HepG2 (cell line): ENCODE data around the gene CDC14A. TPM values are rescaled to one million over a fixed set of nuclear protein-coding genes. Genes with fewer than 3 reads are reported as not detected.

Experiments
- ATAC-seq: fragments of 200-7000 bp; cut with Tn5 transposase; 3 replicates; pipeline ENCODE4 v1.9.1; 2020; ENCODE audit warnings: mild to moderate bottlenecking, moderate library complexity
- BruUV-seq: library from RNA; stranded (reverse); fragments of 400-500 nt; replicated peaks from 2 replicates; lab custom pipeline; 2021; lab: Mats Ljungman, UMichigan
- CTCF ChIA-PET: fragments of 300-600 bp; formaldehyde crosslinking; extraction: SDS; loops from one replicate; lab custom pipeline; 2021; ENCODE audit warnings: low total read pairs, inconsistent platforms, low intra/inter-chr PET ratio; lab: Yijun Ruan, JAX
- POLR2A ChIA-PET: fragments of 350-600 bp; sonication (Branson Sonifier 250); formaldehyde crosslinking; loops from one replicate; lab custom pipeline; 2020; ENCODE audit warnings: antibody characterized with exemption, inconsistent platforms; lab: Yijun Ruan, JAX
- DNase-seq: peaks from one replicate; pipeline ENCODE4 v3.0.0-alpha.2; 2015; ENCODE audit warnings: low spot score
- FAIRE-seq: peaks from 3 replicates; lab custom pipeline; 2011; peaks lifted over from hg19 to GRCh38; lab: Jason Lieb, UNC
- H2AFZ ChIP-seq: one replicate; pipeline ENCODE4 v1.6.1; 2011; ENCODE audit warnings: low read length, inconsistent platforms
- H3K27ac ChIP-seq: fragments of 300-600 bp; 3 replicates; pipeline ENCODE4 v1.8.0; 2011; ENCODE audit warnings: mixed run types, mild to moderate bottlenecking, mixed read lengths, low read length, inconsistent platforms; ENCODE audit not compliant: insufficient read depth; ENCODE audit errors: extremely low read length
- H3K27me3 ChIP-seq, 2 experiments: fragments of 200-600 bp in 1 of 2; 2 replicates in 1 of 2; 3 replicates in 1 of 2; pipeline versions ENCODE4 v1.6.0 to v1.8.0; 2011; ENCODE audit warnings: low read length in 2 of 2, mild to moderate bottlenecking in 2 of 2, moderate library complexity in 2 of 2, inconsistent platforms in 1 of 2; ENCODE audit not compliant: insufficient read depth in 2 of 2, control insufficient read depth in 1 of 2
- H3K36me3 ChIP-seq, 2 experiments: fragments of 200-600 bp in 1 of 2; replicated peaks in 1 of 2; 2 replicates in 1 of 2; 3 replicates in 1 of 2; pipeline versions ENCODE4 v1.5.1 to v1.8.0; 2011; ENCODE audit warnings: low read length in 2 of 2, inconsistent platforms in 1 of 2; ENCODE audit not compliant: insufficient read depth in 2 of 2, control insufficient read depth in 1 of 2
- H3K4me1 ChIP-seq: 2 replicates; pipeline ENCODE4 v1.5.1; 2012; ENCODE audit warnings: low read length, inconsistent platforms; ENCODE audit not compliant: insufficient read depth
- H3K4me2 ChIP-seq: 2 replicates; pipeline ENCODE4 v1.6.0; 2011; ENCODE audit warnings: low read depth, low read length, inconsistent platforms
- H3K4me3 ChIP-seq, 3 experiments: fragments of 200-600 bp in 1 of 3; sonication (generic), shearing (Covaris generic) in 1 of 3; replicated peaks in 1 of 3; 2 replicates each; pipeline ENCODE4 v1.5.1; 2011 to 2016; ENCODE audit warnings: low read length in 3 of 3, inconsistent platforms in 2 of 3, low read depth in 2 of 3, mild to moderate bottlenecking in 2 of 3, control low read depth in 1 of 3, mixed read lengths in 1 of 3; ENCODE audit not compliant: insufficient read depth in 1 of 3
- H3K79me2 ChIP-seq: one replicate; pipeline ENCODE4 v1.6.1; 2011; ENCODE audit warnings: low read length, inconsistent platforms; ENCODE audit not compliant: insufficient read depth
- H3K9ac ChIP-seq: 2 replicates; pipeline ENCODE4 v1.6.0; 2011; ENCODE audit warnings: mild to moderate bottlenecking, low read depth, low read length, inconsistent platforms; ENCODE audit not compliant: insufficient read depth
- H3K9me3 ChIP-seq: 2 replicates; pipeline ENCODE4 v1.5.1; 2012; ENCODE audit warnings: mild to moderate bottlenecking, low read length
- H4K20me1 ChIP-seq: 2 replicates; pipeline ENCODE4 v1.6.0; 2011; ENCODE audit warnings: inconsistent platforms, mild to moderate bottlenecking, low read length, moderate library complexity; ENCODE audit not compliant: insufficient read depth
- ATF1 ChIP-seq: IDR thresholded peaks from 2 replicates; pipeline ENCODE4 v1.6.1; 2016; ENCODE audit warnings: mild to moderate bottlenecking, control low read depth
- CCAR2 ChIP-seq: fragments of 200-400 bp; formaldehyde crosslinking; optimal IDR thresholded peaks from 2 replicates; pipeline ENCODE3; 2018; ENCODE audit warnings: low read depth, mild to moderate bottlenecking, low read length, moderate library complexity
- ELF4 ChIP-seq: sonication (generic); formaldehyde crosslinking; IDR thresholded peaks from 2 replicates; pipeline ENCODE4 v1.5.0; 2020; ENCODE audit warnings: missing genetic modification reagents, mild to moderate bottlenecking, moderate library complexity, borderline replicate concordance
- HOXA3 ChIP-seq: sonication (generic); formaldehyde crosslinking; IDR thresholded peaks from 2 replicates; pipeline ENCODE4 v1.5.0; 2020; ENCODE audit warnings: missing genetic modification reagents
- JUNB ChIP-seq: sonication (generic); formaldehyde crosslinking; IDR thresholded peaks from 2 replicates; pipeline ENCODE4 v1.8.0; 2022; ENCODE audit warnings: missing genetic modification reagents, mild to moderate bottlenecking, borderline replicate concordance
- KDM1A ChIP-seq: IDR thresholded peaks from 2 replicates; pipeline ENCODE4 v1.6.1; 2016; ENCODE audit warnings: missing compliant biosample characterization
- MXD4 ChIP-seq: IDR thresholded peaks from 2 replicates; pipeline ENCODE4 v1.6.1; 2016; ENCODE audit warnings: mild to moderate bottlenecking, missing biosample characterization, missing genetic modification reagents
- NFKB2 ChIP-seq: sonication (generic); formaldehyde crosslinking; IDR thresholded peaks from 2 replicates; pipeline ENCODE4 v1.4.0; 2020; ENCODE audit warnings: missing genetic modification reagents, borderline replicate concordance
- NKX3-1 ChIP-seq: sonication (generic); formaldehyde crosslinking; IDR thresholded peaks from 2 replicates; pipeline ENCODE4 v1.5.0; 2020; ENCODE audit warnings: missing genetic modification reagents
- SAP130 ChIP-seq: IDR thresholded peaks from 2 replicates; pipeline ENCODE4 v1.6.1; 2016; ENCODE audit warnings: low read depth
- SIN3A ChIP-seq: IDR thresholded peaks from 2 replicates; pipeline ENCODE4 v1.6.1; 2011; ENCODE audit warnings: low read depth, mild to moderate bottlenecking, control low read depth, low read length, borderline replicate concordance
- XRCC5 ChIP-seq: fragments of 200-400 bp; formaldehyde crosslinking; optimal IDR thresholded peaks from 2 replicates; pipeline ENCODE3; 2017; ENCODE audit warnings: mild to moderate bottlenecking, low read length
- YEATS4 ChIP-seq: sonication (generic); formaldehyde crosslinking; IDR thresholded peaks from 2 replicates; pipeline ENCODE4 v1.4.0; 2020; ENCODE audit warnings: missing genetic modification reagents, borderline replicate concordance
- ZNF10 ChIP-seq: sonication (generic); formaldehyde crosslinking; IDR thresholded peaks from 2 replicates; pipeline ENCODE4 v1.4.0; 2020; ENCODE audit warnings: mild to moderate bottlenecking, low read depth, missing genetic modification reagents, borderline replicate concordance
- ZNF552 ChIP-seq: sonication (generic); formaldehyde crosslinking; IDR thresholded peaks from 2 replicates; pipeline ENCODE4 v1.9.0; 2022; ENCODE audit warnings: missing genetic modification reagents, mild to moderate bottlenecking, borderline replicate concordance
- ZNF713 ChIP-seq: sonication (generic); formaldehyde crosslinking; IDR thresholded peaks from 2 replicates; pipeline ENCODE4 v1.4.0; 2020; ENCODE audit warnings: mild to moderate bottlenecking, missing genetic modification reagents
- WGBS: methylation state at CpG from one replicate; pipeline ENCODE4 v1.1.6; 2017; ENCODE audit warnings: low lambda C conversion rate; 5-methylcytosine and 5-hydroxymethylcytosine counted together
- in situ Hi-C: cut with HindIII; loops from 2 replicates; pipeline ENCODE4 v1.10.0; 2017; ENCODE audit warnings: low pct_unique_long_range_greater_than_20kb; ENCODE audit not compliant: extremely low pct_ligation_motif_present
- intact Hi-C: fragments of 100-400 bp; cut with micrococcal nuclease; formaldehyde crosslinking; loops from one replicate; pipeline ENCODE4 v1.10.0; 2022; ENCODE audit not compliant: unreplicated experiment
- polyA plus RNA-seq, 8 experiments: library from polyadenylated mRNA; depleted of rRNA in 3 of 8; stranded (reverse) in 7 of 8; unstranded in 1 of 8; fragments of >200 nt; fragmentation: Illumina TruSeq in 4 of 8; extraction: Trizol in 4 of 8; gene quantifications; 2 replicates each; pipeline versions ENCODE4 v1.2.1 to v1.2.3, GENCODE V29; 2011 to 2016; ENCODE audit warnings: low read depth in 4 of 8, missing spikeins in 1 of 8, mixed read lengths in 1 of 8; ENCODE audit not compliant: insufficient read depth in 1 of 8
- total RNA-seq, 5 experiments: library from RNA; depleted of rRNA; stranded (reverse); fragments of >200 nt; fragmentation: Illumina TruSeq; extraction: Trizol; gene quantifications; 2 replicates each; pipeline ENCODE4 v1.2.3, GENCODE V29; 2016; ENCODE audit warnings: low read depth in 1 of 5
- TF ChIP-seq, protein P1 (sequence below): sonication (generic); formaldehyde crosslinking; IDR thresholded peaks from 2 replicates; pipeline ENCODE4 v1.5.1; 2020; ENCODE audit warnings: missing genetic modification reagents, mild to moderate bottlenecking, borderline replicate concordance
- TF ChIP-seq, protein P2 (sequence below): sonication (generic); formaldehyde crosslinking; IDR thresholded peaks from 2 replicates; pipeline ENCODE4 v1.8.0; 2022; ENCODE audit warnings: mild to moderate bottlenecking, missing genetic modification reagents; ENCODE audit not compliant: insufficient replicate concordance
- TF ChIP-seq, protein P3 (sequence below): sonication (generic); formaldehyde crosslinking; IDR thresholded peaks from 2 replicates; pipeline ENCODE4 v1.5.0; 2020; ENCODE audit warnings: mild to moderate bottlenecking, missing genetic modification reagents, moderate library complexity

The CDC14A gene
- total and polyA plus RNA-seq, 2 of the 13 experiments (the other 11 are each of a cell fraction or from before 2014, with no cell fraction given): 2.8 to 4.9 TPM

DNA sequence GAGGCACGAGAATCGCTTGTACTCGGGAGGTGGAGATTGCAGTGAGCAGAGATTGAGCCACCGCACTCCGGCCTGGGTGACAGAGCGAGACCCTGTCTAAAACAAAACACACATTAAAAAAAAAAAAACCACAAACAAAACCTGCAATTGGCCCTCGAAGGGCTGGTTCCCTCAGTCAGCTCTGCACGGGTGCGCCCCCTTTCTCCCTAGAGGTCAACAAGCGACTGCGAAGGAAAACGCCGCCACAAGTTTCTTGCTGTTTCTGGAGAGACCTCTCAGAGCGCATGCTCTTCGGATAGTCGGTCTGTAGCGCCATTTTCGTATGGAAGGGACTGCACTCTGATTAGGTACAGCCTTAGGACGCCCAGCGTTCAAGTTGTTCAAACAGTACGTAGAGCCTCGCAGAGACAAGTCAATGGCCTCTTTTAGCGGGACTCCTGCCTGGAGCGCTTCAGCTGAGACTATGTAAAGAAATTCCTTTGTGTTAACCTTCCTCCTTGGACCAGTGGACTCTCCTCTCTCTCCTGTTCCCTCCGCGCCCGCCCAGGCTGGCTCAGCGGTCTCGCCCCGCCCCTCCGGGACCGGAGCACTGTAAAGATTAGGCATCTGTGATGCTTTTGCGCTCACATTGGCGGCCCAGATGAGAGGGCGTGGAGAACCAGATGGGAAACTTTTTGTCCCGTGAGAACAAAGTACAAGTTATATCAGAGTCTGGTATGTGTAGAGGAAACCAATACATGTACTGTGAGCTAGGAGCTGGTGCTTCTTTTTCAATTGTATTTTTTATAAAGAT lies 1.0 kb upstream of the CDC14A start:
- in situ Hi-C loops: loop anchor here (5.0 kb wide), 1 partner anchor 84 kb away; the partner anchor contains the start of gene RTCA
- WGBS: 1% methylated on average over 30 of the region's 36 CpGs
- FAIRE-seq: peak; percentile 76
- TF ChIP-seq ZNF10 (CRISPR knock-in tag) (no peak), SAP130 (CRISPR knock-in tag) (peak; percentile 89), NKX3-1 (CRISPR knock-in tag) (peak; percentile 45; the same call in 1 of the 2 replicates), XRCC5 (peak; percentile 89), ZNF713 (CRISPR knock-in tag) (no peak), SIN3A (peak; percentile 56; the same call in 1 of the 2 replicates), YEATS4 (CRISPR knock-in tag) (peak; percentile 82), NFKB2 (CRISPR knock-in tag) (no peak), ATF1 (CRISPR knock-in tag) (peak; percentile 5; the same call in 1 of the 2 replicates), ZNF552 (CRISPR knock-in tag) (0 out of 2 replicates have a peak, but pooled peaks have one; percentile 27), CCAR2 (no peak), JUNB (CRISPR knock-in tag) (no peak), MXD4 (0 out of 2 replicates have a peak, but pooled peaks have one; percentile 41), HOXA3 (CRISPR knock-in tag) (peak; percentile 43), ELF4 (CRISPR knock-in tag) (peak; percentile 60; the same call in 1 of the 2 replicates), KDM1A (CRISPR knock-in tag) (no peak)
- TF ChIP-seq, protein P1, sequence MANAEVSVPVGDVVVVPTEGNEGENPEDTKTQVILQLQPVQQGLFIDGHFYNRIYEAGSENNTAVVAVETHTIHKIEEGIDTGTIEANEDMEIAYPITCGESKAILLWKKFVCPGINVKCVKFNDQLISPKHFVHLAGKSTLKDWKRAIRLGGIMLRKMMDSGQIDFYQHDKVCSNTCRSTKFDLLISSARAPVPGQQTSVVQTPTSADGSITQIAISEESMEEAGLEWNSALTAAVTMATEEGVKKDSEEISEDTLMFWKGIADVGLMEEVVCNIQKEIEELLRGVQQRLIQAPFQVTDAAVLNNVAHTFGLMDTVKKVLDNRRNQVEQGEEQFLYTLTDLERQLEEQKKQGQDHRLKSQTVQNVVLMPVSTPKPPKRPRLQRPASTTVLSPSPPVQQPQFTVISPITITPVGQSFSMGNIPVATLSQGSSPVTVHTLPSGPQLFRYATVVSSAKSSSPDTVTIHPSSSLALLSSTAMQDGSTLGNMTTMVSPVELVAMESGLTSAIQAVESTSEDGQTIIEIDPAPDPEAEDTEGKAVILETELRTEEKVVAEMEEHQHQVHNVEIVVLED (CRISPR knock-in tag): no peak; the same call in 1 of the 2 replicates
- TF ChIP-seq, protein P2, sequence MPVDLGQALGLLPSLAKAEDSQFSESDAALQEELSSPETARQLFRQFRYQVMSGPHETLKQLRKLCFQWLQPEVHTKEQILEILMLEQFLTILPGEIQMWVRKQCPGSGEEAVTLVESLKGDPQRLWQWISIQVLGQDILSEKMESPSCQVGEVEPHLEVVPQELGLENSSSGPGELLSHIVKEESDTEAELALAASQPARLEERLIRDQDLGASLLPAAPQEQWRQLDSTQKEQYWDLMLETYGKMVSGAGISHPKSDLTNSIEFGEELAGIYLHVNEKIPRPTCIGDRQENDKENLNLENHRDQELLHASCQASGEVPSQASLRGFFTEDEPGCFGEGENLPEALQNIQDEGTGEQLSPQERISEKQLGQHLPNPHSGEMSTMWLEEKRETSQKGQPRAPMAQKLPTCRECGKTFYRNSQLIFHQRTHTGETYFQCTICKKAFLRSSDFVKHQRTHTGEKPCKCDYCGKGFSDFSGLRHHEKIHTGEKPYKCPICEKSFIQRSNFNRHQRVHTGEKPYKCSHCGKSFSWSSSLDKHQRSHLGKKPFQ: no peak
- TF ChIP-seq, protein P3, sequence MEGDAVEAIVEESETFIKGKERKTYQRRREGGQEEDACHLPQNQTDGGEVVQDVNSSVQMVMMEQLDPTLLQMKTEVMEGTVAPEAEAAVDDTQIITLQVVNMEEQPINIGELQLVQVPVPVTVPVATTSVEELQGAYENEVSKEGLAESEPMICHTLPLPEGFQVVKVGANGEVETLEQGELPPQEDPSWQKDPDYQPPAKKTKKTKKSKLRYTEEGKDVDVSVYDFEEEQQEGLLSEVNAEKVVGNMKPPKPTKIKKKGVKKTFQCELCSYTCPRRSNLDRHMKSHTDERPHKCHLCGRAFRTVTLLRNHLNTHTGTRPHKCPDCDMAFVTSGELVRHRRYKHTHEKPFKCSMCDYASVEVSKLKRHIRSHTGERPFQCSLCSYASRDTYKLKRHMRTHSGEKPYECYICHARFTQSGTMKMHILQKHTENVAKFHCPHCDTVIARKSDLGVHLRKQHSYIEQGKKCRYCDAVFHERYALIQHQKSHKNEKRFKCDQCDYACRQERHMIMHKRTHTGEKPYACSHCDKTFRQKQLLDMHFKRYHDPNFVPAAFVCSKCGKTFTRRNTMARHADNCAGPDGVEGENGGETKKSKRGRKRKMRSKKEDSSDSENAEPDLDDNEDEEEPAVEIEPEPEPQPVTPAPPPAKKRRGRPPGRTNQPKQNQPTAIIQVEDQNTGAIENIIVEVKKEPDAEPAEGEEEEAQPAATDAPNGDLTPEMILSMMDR (CRISPR knock-in tag): peak; percentile 68

More for the DNA sequence above, 1.0 kb upstream of the CDC14A start:
- Histone ChIP-seq H3K27me3 (no peaks in the 10 kb centered on the region; a peak in 1 of 5 replicates), H3K9ac (peak overlapping the region; percentile 80), H3K36me3 (no peaks in the 10 kb centered on the region), H3K4me3 (peak overlapping the region; percentile 85 to 94 (median 89)), H2AFZ (peak overlapping the region; percentile 97), H3K79me2 (peaks cover 9% of the 10 kb centered on the region), H3K4me1 (peaks cover 44% of the 10 kb centered on the region), H4K20me1 (no peaks in the 10 kb centered on the region), H3K9me3 (no peaks in the 10 kb centered on the region), H3K27ac (peak overlapping the region; percentile 95), H3K4me2 (peak overlapping the region; percentile 89)
- ATAC-seq (peak; percentile 79), DNase-seq (peak; percentile 93)
- intact Hi-C loops: loop anchor here (5.0 to 10.0 kb wide), 6 partner anchors 99 to 594 kb away; partner anchors contain the start of genes EXTL2, SASS6, SLC30A7 and TRMT13
- TSS peak; percentile 92 for BruUV-seq
- POLR2A ChIA-PET: interaction anchor here (1.4 to 2.0 kb wide), 2 partner anchors 9 to 85 kb away, joined by 4 to 13 read pairs; partner anchors contain the start of gene RTCA
- CTCF ChIA-PET: no interaction called here
